ENCODE measurements around the gene GYPC.
"Not testable (repeated sequence)": the region's sequence is repeated elsewhere in the genome, so short reads cannot be mapped to it uniquely, and the experiment has no call there.

Gene GYPC

DNA sequence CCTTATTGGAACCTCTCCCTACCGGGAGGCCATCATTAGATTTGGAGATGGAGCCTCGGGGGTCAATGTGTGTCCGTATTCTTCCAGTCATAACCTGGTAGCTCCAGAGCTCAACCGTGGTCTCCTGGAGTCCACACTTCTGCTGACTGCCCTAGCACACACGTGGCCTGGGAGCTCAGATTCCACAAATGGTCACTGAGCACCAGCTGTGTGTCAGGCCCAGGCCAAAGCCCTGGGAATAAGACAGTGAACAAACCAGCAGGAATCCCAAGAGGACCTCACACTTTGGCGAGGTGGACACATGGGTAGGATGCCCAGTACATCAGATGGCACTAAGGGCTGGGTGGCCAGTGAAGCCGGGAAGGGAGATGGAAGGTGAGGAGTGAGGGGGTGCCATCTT, 15.5 kb downstream of the GYPC start:
- DNase-seq: no peak

DNA sequence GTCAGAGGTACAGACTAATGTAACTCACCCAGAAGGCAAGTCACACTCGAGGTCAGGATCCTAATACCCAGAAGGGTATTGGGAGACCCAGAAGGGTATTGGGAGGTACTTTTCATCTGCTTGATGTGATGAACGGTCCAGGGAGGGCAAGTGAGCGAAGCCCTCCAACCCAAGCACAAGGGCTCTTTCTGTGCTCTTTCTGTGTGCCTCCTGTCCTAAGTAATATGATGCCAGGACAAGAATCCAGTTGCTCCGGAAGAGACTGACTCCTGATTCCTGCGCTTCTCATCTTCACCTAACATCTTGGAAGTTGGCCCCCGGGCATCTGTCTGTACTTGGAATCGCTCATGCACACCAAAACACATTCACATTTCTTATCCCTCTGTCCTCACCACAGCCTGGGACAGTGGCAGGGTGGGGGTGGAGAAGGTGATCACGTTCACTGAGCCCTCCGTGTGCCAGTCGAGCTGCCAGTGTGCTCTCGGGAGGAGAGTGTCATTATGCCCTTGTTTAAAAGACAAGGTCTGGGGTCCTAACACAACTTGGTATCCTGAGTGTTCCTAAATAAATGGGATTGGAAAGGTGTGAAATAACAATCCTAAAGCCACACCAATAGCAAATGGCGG, 17.1 kb downstream of the GYPC start:
- no peak for DNase-seq

DNA sequence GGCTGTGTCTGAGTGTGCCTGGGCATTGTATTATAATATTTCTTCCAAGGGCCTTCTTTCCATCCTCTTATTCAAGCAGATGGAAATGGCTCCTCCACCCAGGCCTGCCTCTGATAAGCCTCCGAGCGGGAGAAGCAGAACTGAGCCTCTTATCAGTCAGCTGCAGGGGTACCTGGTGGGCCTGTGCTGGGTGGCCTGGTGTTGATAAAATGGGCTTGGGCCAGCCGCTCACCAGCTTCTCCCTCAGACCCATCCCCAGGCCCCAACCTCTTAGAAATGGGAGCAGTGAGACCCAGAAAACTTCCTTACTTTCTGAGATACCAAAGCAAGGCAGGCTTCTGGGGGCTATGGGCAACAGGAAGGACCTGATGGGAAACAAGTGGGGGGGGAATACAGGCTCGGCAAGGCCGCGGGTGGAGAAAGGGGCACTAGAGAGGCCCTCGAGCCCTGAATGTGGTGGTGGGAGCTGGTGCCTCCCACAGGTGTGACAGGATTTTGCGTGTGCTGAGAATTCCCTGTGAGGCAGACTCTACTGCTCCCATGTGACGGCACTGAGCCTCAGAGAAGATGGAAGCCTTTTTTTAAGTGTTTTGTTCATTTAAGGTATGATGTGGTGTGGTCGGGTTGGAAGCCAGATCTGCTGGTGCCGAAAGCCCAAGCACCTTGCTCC, 18.3 kb downstream of the GYPC start:
- DNase-seq: no peak

DNA sequence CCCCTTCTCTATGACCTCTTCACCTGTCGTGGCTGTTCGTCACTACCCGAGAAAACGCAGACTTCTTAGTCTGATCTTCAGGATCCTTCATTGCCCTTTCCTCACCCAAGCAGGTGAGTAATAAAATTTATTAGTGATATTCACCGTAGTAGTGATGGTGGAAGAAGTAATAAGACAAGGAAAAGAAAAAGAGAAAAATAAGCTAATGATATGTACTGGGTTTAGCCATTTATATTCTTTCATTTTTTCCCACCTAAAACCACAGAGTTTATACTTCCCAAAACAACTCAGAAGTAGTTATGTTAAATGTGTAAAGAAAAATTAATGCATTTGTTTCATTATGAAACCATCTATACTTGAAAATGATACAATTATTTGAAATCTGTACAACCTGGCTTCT, 19.7 kb downstream of the GYPC start:
- no peak for DNase-seq

DNA sequence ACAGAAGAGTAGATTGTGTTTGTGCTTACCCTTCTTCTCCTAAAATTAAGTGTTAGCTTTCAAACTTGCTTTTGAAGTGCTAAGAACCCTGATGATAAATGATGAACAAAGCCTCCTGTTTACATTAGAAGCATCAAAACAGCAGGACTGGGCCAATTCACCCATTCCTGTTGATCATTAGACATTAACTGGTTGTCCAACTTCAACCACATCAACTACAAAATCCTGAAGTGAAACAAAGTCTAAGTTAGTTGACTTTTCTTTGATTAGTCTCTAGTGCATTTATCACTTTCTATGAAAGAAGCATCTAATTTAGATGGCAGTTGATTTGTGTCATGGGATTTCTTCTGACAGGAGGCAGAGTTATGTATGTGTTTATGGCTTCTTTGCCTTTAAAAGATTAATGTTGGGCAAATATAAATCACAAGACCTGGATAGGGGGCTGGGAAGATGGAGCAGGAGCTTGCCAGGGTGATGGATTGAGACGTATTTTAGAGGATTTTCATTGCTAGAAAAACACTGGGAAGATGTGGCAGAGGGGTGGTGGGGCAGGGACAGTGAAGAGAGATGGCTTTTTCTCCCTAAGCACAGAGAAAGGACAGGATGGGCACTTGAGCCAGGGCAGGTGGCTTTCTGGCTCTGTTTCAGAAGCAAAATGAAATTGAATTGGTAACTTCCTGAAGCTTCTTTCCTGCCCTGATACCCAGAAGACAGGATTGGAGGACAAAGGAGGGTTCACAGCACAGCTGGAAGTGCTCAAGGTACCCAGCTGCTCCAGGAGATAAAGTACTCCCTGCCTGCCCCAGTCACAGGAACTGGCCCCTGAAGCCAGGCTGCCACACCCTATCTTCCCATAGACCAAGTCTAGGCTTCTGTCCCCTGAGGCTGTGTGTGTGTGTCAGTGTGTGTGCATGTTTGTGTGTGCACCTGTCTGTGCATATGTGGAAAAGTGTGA, 20.5 kb downstream of the GYPC start:
- DNase-seq: no peak

DNA sequence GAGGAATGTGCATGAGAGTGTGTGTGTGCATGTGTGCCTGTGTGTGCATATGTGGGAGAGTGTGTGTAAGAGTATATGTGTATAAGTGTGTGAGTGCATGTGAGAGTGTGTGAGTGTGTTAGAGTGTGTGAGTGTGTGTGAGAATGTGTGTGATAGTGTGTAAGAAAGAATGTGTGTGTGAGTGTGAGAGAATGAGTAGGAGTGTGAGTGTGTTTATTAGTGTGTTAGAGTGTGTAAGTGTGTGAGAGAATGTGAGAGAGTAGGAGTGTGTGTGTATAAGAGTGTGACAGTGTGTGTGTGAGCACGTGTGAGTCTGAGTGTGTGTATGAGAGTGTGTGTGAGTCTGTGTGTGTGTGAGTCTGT, 21.2 kb downstream of the GYPC start:
- no peak for DNase-seq

DNA sequence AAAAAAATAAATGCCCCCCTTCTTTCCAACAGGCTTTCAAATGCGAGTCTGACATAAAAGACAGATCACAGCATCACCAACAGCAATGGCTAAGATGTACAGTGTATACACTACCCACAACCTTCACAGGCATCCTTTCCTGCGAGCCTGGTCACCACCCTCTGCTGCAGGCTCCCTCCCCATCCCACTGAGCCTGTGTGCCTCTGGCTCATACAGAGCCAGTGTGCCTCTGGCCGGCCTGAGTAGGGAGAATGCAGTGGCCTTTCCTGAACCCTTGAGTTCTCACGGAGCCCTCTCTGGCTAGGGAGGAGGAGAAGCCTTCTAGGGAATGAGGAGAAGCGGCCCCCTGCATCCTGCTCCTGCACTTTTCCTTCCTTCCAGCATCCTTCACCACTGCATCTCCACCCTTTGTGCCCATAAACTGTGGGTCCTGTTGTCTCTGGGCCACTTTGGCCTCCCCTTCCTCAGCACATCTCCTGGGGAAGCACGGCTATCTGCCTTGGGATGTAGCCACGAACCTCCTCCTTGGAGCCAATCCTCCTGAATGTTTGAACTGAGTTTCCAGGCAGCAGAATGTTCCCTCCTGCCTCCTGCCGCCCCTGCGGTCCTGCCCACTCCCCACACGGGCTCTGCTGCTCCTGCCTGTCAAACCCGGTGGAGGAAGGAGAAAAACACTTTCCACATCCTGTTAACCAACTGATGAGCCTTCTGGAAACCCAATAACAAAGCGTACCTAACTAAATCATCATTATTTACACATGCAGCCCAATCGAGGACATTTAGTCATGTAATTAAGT, 22.5 kb downstream of the GYPC start:
- DNase-seq: no peak

DNA sequence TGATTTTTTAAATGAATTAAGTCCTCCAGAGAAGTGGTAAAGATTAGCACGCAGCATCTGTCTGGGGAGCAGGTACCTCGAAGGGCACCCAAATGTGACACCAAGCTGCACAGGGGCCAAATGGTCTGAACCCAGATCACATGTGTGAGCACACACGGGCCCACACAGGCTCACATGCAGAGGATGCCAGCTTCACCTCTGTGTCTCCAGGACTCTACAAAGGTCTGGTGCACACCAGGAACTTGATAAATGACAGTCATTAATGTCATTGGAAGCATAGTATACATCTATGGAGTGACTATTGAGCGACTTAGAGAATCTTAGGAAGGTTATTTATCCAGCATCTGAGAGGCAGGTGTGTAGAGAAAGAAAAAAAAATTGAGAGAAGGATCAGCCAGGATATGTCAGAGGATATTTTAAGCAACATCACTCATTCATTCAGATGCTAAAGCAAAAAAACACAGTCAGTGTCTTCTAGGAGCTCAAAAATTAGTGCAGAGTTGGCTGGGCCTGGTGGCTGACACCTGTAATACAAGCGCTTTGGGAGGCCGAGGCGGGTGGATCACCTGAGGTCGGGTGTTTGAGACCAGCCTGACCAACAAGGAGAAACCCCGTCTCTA, 23.2 kb downstream of the GYPC start:
- no peak for DNase-seq

DNA sequence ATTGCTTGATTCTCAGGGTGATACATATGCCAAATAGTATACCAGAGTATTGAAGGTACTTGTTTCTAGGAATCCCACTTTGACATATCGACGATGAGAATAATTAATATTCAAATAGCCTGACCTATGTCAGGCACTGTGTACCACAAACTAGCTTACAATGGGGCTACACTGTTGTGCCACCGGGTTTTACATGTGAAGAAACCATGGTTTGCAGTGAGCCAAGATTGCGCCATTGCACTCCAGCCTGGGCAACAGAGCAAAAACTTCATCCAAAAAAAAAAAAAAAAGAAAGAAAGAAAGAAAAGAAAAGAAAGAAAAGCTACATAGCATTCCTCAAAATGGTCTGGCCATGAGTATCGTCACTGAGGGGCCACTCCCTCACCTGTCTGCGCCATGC, 25.5 kb downstream of the GYPC start:
- no peak for DNase-seq

DNA sequence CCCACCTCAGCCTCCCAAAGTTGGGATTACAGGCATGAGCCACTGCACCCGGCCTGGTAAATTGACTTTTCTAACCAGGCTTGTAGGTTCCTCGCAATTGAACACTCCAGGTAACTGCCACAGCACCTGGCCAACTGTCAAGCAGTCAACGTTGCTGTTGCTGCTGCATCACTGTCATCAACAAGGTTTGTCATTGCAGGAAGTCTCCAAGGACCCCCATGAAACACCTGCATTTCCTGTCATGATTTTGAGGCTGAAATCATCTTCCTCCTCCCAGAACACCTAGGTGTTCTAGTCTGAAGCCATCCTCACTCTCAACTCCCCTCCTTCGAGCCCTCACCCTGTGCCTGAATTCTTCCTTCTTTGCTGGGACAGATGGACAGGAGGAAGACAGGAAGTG, 29.7 kb downstream of the GYPC start:
- no peak for DNase-seq

DNA sequence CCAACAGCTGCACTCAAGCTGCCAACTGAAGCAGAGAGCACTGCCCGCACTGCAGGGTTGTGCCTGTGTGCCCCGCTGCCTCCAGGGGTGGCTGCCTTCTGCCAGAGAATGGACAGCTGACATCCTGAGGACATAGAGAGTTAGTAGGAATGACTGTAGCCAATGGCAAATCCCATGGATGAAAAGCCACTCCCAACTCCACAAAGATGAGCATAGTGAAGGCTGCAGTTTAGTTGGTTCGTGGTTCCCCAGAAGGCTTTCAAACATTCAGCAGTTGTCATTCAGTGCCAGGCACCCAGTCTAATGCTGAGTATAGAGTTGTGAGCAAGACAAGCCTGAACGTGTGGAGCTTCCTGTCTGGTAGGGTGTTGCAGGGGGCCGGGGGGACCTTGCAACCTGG, 30.3 kb downstream of the GYPC start:
- DNase-seq: no peak

DNA sequence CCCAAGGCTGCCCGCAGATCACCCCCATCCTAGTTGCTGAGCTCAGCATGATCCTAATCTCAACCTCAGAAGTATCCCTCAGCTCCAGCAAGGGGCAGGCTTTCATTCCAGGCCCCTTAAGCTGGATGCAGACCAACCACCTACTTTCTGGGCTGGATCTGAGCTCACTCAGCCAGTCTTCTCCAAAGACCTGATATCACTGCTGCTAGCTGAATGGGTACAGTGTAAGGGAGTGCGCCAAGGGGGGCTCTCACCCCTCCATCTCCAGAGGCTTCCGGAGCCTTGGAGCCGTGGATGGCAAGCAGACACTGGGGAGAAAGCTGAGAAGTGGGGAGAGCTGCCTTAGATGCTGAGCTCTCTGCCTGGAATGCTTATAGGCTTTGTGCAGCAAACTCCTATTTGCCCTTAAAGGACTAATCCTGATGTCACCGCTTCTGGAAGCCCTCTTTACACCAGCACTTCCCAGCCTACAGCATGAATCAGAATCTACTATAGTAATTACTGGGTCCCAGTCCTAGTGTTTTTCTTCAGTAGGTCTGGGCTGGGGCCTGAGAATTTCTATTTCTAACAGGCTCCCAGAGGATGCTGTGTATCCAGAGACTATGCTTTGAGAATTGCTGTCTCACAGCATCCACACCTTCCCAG, 31.0 kb downstream of the GYPC start:
- no peak for DNase-seq

DNA sequence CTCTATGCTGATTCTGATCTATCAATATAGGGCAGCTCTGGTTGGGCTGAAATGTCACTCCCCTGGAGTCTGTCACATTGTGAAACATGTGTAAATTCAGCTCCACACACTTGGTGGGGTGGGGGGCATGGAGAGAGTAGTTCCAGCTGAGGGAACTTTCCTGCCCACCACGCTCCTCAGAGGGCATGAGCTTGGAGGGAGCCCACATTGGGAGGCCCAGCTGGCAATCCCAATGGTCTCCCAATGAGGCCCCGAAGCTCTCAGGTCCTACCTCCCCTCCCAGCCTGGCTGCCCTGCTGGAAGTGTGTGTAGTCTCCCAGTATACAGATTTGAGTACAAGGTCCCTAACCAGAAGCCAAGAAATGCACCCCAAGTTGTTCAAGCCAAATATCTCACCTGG, 31.5 kb downstream of the GYPC start:
- DNase-seq: no peak

DNA sequence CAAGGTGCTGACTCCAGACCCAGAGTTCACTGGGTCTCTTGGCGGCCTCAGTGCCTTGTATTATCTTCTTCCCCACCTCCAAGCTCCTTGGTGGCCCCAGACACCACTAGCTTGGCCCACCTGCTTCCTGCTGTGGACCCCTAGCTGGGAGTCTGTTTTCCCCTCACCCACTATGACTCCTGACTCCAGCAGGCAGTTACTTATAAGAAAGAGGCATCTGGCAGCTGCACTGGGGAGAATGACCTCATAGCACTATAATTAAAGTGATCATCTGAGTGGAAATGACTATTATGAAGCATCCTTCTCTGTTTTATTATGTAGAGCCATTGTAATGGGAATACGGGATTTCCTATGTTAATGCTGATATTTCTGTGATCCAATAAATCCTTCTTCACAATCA, 32.6 kb downstream of the GYPC start:
- not testable (repeated sequence) for DNase-seq

DNA sequence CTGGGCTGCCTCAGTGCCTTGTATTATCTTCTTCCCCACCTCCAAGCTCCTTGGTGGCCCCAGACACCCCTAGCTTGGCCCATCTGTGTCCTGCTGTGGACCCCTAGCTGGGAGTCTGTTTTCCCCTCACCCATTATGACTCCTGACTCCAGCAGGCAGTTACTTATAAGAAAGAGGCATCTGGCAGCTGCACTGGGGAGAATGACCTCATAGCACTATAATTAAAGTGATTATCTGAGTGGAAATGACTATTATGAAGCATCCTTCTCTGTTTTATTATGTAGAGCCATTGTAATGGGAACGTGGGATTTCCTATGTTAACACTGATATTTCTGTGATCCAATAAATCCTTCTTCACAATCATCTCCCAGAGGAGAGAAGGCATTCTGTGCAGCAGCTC, 36.3 kb downstream of the GYPC start:
- not testable (repeated sequence) for DNase-seq

DNA sequence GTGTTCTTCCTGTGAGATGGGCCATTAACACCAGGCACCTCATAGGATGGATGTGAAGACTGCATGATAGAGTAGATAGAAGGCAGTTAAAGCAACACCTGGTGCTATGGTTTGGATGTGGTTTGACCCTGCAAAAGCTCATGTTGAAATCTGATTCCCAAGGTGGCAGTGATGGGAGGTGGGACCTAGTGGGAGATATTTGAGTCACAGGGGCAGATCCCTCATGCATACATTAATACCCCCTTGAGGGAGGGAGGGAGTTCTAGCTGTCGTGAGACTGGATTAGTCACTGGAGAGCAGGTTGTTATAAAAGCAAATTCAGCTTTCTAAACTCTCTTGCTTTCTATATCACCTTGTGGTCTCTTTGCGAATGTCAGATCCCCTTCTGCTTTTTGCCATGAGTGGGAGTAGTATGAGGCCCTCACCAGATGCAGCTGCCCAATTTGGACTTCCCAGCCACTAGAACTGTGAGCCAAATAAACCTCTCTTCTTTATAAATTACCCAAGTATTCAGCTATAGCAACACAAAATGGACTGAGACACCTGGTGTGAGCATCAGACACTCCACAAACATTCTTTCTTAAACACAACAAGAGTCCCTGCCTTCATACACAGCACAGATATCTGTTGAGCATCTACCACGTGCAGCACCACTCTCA, 37.1 kb downstream of the GYPC start:
- not testable (repeated sequence) for DNase-seq

DNA sequence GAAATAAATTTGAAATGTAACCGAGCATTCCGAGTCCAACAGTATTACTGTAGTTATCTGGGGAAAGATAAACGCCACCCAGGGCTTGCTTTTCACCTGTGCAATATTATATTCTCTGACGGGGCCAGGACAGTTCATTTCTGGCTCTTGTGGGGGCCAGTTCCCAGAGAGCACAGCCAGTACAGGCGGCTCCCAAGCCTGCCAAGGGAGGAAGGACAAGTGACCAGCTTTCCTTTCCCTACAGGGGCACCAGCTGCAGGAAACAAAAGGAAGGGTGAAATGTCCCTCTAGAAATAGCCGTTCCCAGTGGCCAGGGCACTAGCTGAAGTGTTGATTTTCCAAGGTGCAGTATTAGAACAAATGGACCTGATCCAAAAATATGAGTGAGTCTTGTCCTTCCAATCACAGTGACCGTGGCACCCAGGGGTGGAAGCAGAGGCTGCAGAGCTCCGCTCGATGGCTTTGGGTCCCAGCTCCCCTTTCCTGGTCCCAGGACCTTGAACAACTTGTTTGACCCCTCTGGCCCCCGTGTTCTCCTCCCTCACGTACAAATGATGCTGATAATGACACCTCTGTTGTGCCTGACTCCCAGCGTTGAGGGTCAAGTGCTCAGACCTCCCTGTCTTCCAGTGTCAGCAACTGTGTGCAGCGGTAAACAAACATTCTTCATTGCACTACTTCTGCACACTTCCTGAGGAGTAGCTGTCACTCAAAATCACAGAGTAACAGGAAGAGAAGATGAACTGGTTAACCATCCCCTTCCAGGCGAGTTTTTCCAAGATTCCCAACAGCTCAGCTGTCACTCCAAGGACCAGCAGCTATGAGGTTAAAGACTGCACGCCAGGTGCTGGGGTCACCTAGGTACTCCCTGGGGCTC, 40.9 kb downstream of the GYPC start:
- no peak for DNase-seq

DNA sequence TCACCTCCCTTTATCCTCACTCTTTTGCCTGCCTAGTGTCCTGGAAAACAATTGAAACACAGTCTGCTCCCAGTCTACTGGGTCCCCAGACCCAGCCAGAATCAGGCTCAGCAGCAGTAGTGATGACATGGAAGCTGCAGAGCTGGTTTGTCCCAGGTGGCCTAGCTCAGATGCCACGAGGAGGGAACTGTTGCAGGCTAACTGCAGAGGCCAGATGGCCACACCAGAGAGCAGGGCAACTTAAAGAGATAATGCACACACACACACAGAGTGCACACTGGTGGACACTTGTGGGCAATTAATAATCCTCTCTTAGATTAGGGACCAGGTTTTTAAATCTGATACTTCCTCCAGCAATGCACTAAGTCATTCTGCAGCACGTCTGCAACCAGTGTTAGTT, 42.4 kb downstream of the GYPC start:
- no peak for DNase-seq

DNA sequence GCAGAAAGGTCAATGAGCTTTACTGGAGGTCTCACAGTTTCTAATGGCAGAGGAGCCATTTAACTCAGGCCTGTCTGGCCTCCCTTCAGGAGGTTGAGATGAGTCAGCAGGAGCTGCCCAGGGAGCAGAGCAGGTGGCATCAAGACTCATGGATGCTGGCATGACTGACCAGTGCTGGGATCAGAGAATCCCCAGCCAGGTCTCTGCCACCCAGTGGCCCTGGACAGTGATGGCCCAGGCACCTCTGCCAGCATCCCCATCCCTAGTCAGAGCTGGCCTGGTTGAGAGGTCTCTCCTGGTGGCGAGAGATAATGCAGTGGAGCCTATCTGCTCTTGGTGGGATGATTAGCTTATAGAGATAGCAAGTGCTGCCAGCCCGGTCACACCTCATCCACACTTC, 43.1 kb downstream of the GYPC start:
- DNase-seq: no peak

Data from suppressor macrophage treated with lipopolysaccharide for 1 hour (primary cell).